ENCODE data around the gene SMIM27. TPM values are rescaled to one million over a fixed set of nuclear protein-coding genes. Genes with fewer than 3 reads are reported as not detected.

SMIM27 gene
- 2.5 and 7.0 TPM in 2 replicates for total RNA-seq

DNA sequence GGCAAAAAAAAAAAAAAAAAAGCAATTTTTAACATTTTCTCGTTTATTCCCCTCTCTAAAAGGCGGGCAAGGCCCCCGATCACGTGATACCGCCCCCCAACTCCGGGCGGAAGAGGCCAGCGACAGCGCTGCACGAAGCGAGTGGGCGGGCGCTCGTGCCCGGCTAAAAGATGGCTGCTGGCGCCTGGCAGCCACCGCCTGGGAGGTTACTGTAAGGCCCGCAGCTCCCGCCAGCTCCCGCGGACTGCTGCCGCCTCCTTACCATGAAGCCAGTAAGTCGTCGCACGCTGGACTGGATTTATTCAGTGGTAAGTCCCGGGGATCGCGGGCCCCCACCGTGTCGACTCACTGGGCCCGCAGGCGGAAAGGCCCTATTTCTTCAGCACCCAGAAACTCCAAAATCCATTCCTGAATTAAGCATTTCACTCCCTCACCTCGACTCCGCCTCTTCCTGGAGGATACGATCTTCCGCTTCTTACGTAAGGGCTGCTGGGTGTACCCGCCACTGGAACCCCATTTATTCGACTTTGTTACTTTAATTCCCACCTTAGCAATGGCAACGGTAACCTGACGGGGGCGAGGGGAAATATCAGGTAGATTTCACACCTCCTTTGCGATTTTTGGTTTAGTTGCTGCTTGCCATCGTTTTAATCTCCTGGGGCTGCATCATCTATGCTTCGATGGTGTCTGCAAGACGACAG lies at the start of gene SMIM27, which contains the start of gene TOPORS:
Gene SMIM27, plus strand, starts transcription at position 156 of the 701 bp plus-strand sequence. Its CDS starts 108 bp downstream, at position 264.
Gene TOPORS, minus strand, starts transcription at position 415 of the 701 bp plus-strand sequence. Its CDS starts 150 bp downstream, at position 265.

GRCh38 chr9:32526041-32526706 lies 26.0 kb upstream of the SMIM27 start, which contains the start of gene RIGI:
TSS of gene RIGI (minus strand) at chr9:32526196. CDS start at chr9:32526166, 30 bp downstream.

GRCh38 chr9:32572900-32573523 lies 20.9 kb downstream of the SMIM27 start, which contains the start of gene NDUFB6:
TSS of gene NDUFB6 (minus strand) at chr9:32573159. CDS start at chr9:32573060, 99 bp downstream.

Other genes with a start within 250 kb of the SMIM27 start
- 61.7 and 107 TPM in 2 replicates for gene ACO1, start 167.7 kb upstream of the SMIM27 start, total RNA-seq
- 11.3 and 13.2 TPM in 2 replicates for gene RIGI, start 26.1 kb upstream of the SMIM27 start, total RNA-seq
- gene TOPORS, start 259 bp downstream of the SMIM27 start, total RNA-seq = 35.2 and 46.2 TPM in 2 replicates
- gene NDUFB6, start 20.8 kb downstream of the SMIM27 start, total RNA-seq = 42.6 and 55.6 TPM in 2 replicates
- gene TAF1L, start 83.3 kb downstream of the SMIM27 start, total RNA-seq = not detected in 2 replicates
- not detected in 2 replicates for gene TMEM215, start 231.2 kb downstream of the SMIM27 start, total RNA-seq